Left lung (tissue), 10 donors: Measurements from ENCODE around the gene CMTM1. TPM values are rescaled to one million over a fixed set of nuclear protein-coding genes. Genes with fewer than 3 reads are reported as not detected.
A peak's percentile ranks its signal among the peaks of the same experiment; 100 is the strongest.

Experiments used
- ATAC-seq: fragments of 200-7000 bp; cut with Tn5 transposase; one replicate; pipeline ENCODE4 v1.9.1; 2020; ENCODE audit warnings: moderate library complexity
- DNase-seq, 4 donors: peaks; one replicate each; pipeline ENCODE4 v3.0.0-alpha.2; 2013 to 2020
- H3K27ac ChIP-seq, 2 donors: fragments of 200-600 bp; sonication (generic) in 1 of 2; one replicate each; pipeline versions ENCODE4 v1.5.0 to v1.8.0; 2020 to 2021
- H3K27me3 ChIP-seq, 2 donors: fragments of 200-600 bp; sonication (generic) in 1 of 2; one replicate each; pipeline versions ENCODE4 v1.5.0 to v1.8.0; 2020 to 2021
- H3K36me3 ChIP-seq, 2 donors: fragments of 200-600 bp; sonication (generic) in 1 of 2; one replicate each; pipeline versions ENCODE4 v1.5.0 to v1.8.0; 2020 to 2021
- H3K4me1 ChIP-seq, 2 donors: fragments of 200-600 bp; one replicate each; pipeline ENCODE4 v1.8.0; 2021
- H3K4me3 ChIP-seq, 2 donors: fragments of 200-600 bp; sonication (generic) in 1 of 2; one replicate each; pipeline versions ENCODE4 v1.5.0 to v1.8.0; 2020 to 2021; ENCODE audit warnings: mild to moderate bottlenecking in 1 of 2
- H3K9me3 ChIP-seq, 2 donors: fragments of 200-600 bp; sonication (generic) in 1 of 2; one replicate each; pipeline versions ENCODE4 v1.5.0 to v1.8.0; 2020 to 2021
- intact Hi-C, 2 donors: fragments of 100-400 bp; cut with DNase I; formaldehyde crosslinking; loops; one replicate each; pipeline versions ENCODE4 v1.11.2 to v1.14.2; 2022
- polyA plus RNA-seq, 6 donors: library from polyadenylated mRNA; unstranded; fragments of 120-200 nt; gene quantifications; one replicate each; pipeline ENCODE4 v1.2.1, GENCODE V29; 2013; ENCODE audit not compliant: insufficient read length in 6 of 6
- total RNA-seq, 2 donors: library from RNA; stranded (reverse); fragmentation: NEBNext Ultra II Directional; extraction: Animal tissue kit (Norgen Biotek cat#: 25700); gene quantifications; one replicate each; pipeline ENCODE4 v1.2.1, GENCODE V29; 2021
- TF ChIP-seq, protein P1 (sequence below), 2 donors: fragments of 200-600 bp; sonication (generic) in 1 of 2; IDR thresholded peaks; one replicate each; pipeline versions ENCODE4 v1.5.0 to v1.8.0; 2021; ENCODE audit warnings: antibody characterized with exemption in 2 of 2
- donor health status: DM: no; HTN: yes; CAD: no.
- donor health status: DM: no; HTN: no; CAD: no.

Gene CMTM1
- total and polyA plus RNA-seq, 8 donors = 5.7 to 10.1 (median 9.5) TPM

DNA sequence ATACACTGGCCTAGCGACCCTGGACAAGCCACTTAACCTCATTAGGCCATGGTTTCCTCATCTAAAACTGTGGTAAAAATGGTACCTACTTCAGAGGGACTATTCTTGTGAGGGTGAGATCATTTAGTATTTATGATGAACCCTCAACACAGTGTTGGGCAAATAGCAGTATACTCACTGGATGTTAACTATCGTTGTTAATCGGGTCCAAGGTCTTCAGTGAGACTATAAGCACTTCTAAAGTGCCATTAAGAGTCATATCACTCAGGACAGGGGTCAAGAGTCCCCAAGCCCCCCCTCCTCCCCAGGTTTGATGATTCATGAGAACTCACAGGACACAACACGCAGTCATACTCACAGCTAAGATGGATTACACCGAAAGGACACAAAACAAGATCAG lies 27.3 kb upstream of the CMTM1 start:
- no peak overlapping the region for H3K27ac ChIP-seq
- H3K27me3 ChIP-seq = no peaks in the 10 kb centered on the region
- no peak overlapping the region for H3K4me3 ChIP-seq
- peaks cover 0 to 48% of the 10 kb centered on the region in 2 donors for H3K36me3 ChIP-seq
- TF ChIP-seq, protein P1, sequence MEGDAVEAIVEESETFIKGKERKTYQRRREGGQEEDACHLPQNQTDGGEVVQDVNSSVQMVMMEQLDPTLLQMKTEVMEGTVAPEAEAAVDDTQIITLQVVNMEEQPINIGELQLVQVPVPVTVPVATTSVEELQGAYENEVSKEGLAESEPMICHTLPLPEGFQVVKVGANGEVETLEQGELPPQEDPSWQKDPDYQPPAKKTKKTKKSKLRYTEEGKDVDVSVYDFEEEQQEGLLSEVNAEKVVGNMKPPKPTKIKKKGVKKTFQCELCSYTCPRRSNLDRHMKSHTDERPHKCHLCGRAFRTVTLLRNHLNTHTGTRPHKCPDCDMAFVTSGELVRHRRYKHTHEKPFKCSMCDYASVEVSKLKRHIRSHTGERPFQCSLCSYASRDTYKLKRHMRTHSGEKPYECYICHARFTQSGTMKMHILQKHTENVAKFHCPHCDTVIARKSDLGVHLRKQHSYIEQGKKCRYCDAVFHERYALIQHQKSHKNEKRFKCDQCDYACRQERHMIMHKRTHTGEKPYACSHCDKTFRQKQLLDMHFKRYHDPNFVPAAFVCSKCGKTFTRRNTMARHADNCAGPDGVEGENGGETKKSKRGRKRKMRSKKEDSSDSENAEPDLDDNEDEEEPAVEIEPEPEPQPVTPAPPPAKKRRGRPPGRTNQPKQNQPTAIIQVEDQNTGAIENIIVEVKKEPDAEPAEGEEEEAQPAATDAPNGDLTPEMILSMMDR (IDR thresholded peaks at IDR 0.05) = no peak
- DNase-seq (no peak), ATAC-seq (no peak)
- peaks cover 0 to 16% of the 10 kb centered on the region in 2 donors for H3K4me1 ChIP-seq
- intact Hi-C loops = no loop called here
- H3K9me3 ChIP-seq = no peaks in the 10 kb centered on the region

DNA sequence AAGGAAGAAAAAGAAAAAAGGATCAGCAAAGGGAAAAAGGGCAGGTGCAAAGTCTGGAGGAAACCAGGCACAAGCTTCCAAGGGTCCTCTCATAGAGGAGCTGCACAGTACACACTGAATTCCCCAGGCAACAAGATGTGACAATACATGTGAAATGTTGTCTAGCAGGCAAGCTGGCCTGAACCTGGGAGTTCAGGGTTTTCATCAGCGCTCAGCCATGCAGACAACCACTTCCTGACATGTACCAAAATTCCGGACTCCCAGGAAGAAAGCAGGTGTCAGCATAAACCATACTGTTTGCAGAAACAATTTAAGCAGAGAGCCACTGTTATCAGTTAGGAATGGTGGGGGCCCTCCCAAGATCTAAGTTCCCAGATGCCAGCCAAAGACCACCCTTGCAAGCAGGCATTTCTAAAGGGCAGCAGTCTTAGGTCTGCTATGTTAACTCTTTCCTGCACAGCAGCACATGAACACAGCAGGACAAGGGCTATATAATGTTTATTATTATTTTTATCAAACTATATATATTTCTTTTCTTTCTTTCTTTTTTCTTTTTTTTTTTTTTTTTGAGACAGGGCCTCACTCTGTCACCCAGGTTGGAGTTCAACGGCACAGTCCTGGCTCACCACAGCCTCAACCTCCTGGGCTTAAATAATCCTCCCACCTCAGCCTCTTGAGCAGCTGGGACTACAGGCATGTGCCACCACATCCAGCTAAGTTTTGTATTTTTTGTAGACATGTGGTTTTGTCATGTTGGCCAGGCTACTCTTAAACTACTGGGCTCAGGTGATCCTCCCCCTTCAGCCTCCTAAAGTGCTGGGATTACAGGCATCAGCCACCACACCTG lies 26.4 kb upstream of the CMTM1 start:
- H3K27me3 ChIP-seq = no peaks in the 10 kb centered on the region
- no peak overlapping the region for H3K4me3 ChIP-seq
- H3K4me1 ChIP-seq = peaks cover 0 to 21% of the 10 kb centered on the region in 2 donors
- ATAC-seq (no peak), DNase-seq (no peak)
- intact Hi-C loops = no loop called here
- peaks cover 0 to 38% of the 10 kb centered on the region in 2 donors for H3K36me3 ChIP-seq
- peak overlapping the region in 1 of 2 donors; percentile 41 for H3K27ac ChIP-seq
- H3K9me3 ChIP-seq = no peaks in the 10 kb centered on the region
- TF ChIP-seq, protein P1 (IDR thresholded peaks at IDR 0.05) = no peak

DNA sequence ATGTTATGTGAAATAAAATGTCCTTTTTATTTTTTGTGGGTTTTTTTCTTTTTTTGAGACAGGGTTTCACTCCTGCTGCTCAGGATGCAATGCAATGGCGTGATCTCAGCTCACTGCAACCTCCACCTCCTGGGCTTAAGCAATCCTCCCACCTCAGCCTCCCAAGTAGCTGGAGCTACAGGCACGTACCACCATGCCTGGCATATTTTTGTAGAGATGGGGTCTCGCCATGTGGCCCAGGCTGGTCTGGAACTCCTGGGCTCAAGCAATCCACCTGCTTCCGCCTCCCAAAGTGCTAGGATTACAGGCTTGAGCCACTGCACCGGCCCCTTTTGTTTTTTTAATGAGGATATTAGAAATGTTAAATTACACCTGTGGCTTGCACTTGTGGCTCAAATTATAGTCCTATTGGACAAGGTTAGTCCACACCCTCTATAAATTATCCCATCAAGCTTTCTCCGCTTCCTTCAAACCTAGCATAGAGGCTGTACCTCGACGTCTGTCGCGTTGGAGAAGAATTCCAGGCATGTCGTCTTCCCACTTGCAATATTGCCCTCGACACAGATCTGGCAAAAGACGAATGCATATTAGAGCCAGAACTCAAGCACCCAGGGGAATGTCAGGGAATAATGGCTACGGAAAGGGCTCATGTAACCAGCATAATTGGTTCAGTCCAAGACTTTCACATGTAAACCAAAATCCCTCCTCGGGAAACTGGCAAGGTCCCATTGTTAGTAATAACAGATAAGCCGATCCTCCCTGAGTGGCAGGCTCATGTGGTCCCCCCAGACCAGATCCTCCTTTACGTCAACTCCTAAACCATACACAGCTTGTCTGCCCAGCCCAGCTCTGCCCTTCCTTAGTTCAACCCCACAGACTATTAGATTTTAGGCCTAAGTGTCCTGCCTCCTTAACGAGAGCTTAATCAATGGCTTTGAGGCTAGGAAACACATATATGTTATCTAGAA lies 24.6 kb upstream of the CMTM1 start:
- no peak overlapping the region for H3K4me3 ChIP-seq

DNA sequence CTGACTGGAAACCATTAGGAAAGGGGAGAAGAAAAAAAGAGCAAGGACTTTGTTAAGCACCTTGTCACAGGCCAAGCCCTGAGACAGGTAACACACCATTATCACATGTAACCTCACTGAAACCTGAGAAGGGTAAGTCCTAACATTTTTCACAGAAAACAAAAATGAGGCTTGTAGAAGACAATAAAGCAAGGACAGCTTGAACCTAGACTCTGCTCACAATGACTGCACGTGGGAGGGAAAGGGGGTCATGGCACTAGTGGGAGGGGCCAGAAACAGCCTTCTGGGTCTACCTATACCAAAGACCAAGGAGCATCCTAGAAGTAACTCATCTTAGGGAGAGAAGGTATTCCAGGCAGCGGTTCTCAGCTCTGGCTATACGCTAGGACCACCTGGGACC lies 23.8 kb upstream of the CMTM1 start:
- Histone ChIP-seq H3K27me3 (no peaks in the 10 kb centered on the region), H3K4me1 (peaks cover 0 to 21% of the 10 kb centered on the region in 2 donors), H3K36me3 (peaks cover 0 to 14% of the 10 kb centered on the region in 2 donors), H3K27ac (no peak overlapping the region), H3K4me3 (no peak overlapping the region), H3K9me3 (no peaks in the 10 kb centered on the region)
- ATAC-seq = no peak
- TF ChIP-seq, protein P1 (IDR thresholded peaks at IDR 0.05) = no peak
- no peak for DNase-seq
- intact Hi-C loops = no loop called here

More for the DNA sequence above, 24.6 kb upstream of the CMTM1 start:
- H3K27ac ChIP-seq = no peak overlapping the region
- TF ChIP-seq, protein P1 (IDR thresholded peaks at IDR 0.05) = no peak
- H3K27me3 ChIP-seq = no peaks in the 10 kb centered on the region
- intact Hi-C loops = no loop called here
- DNase-seq = no peak
- H3K9me3 ChIP-seq = no peaks in the 10 kb centered on the region
- peaks cover 0 to 21% of the 10 kb centered on the region in 2 donors for H3K36me3 ChIP-seq
- ATAC-seq = no peak
- H3K4me1 ChIP-seq = peaks cover 0 to 21% of the 10 kb centered on the region in 2 donors
